G401 (cell line): ENCODE data around the gene HAUS1. TPM values are rescaled to one million over a fixed set of nuclear protein-coding genes. Genes with fewer than 3 reads are reported as not detected.
A peak's percentile ranks its signal among the peaks of the same experiment; 100 is the strongest.

Experiments used
- DNase-seq: peaks from one replicate; pipeline ENCODE4 v3.0.0-alpha.2; 2015; ENCODE audit warnings: low spot score
- in situ Hi-C: cut with HindIII; loops from 2 replicates; pipeline ENCODE4 v1.10.0; 2016; ENCODE audit warnings: low sequenced_read_pairs, mixed read lengths
- total RNA-seq: library from RNA; depleted of rRNA; stranded (reverse); fragments of >200 nt; shearing (Covaris generic); gene quantifications from 2 replicates; pipeline ENCODE4 v1.2.3, GENCODE V29; 2014; rRNA removed

The HAUS1 gene
- total RNA-seq = 237 and 250 TPM in 2 replicates

- in situ Hi-C loops = no loop called here
- peak; percentile 95 for DNase-seq
These were observed at the start of gene HAUS1 for GRCh38 chr18:46104128-46104911. Gene HAUS1, plus strand, starts transcription at chr18:46104385. Its CDS starts 27 bp downstream, at chr18:46104412.

- DNase-seq = no peak
- in situ Hi-C loops = no loop called here
These were observed 49.0 kb upstream of the HAUS1 start for GRCh38 chr18:46054956-46055837.

DNA sequence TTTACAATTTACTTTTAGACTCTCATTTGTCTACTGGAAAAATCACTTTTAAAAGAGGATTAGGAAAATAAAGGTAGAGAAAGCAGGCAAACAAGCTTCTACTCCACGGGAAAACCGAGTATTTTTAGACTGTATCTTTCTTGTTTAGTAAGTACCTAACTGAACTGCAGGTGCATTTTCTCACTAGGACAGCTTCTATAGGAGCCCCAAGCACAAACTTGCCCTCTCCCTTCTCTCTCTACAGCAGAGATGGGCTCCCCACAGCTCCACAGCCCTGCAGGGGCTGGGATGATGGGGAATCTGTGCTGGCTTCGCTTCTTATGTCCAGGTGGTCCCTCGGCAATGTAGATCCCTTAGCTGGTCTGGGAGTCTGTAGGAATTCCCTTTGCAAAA lies 48.4 kb upstream of the HAUS1 start:
- DNase-seq = no peak
- in situ Hi-C loops = no loop called here

GRCh38 chr18:46060359-46060841 lies 43.8 kb upstream of the HAUS1 start:
- in situ Hi-C loops = no loop called here
- DNase-seq = no peak

DNA sequence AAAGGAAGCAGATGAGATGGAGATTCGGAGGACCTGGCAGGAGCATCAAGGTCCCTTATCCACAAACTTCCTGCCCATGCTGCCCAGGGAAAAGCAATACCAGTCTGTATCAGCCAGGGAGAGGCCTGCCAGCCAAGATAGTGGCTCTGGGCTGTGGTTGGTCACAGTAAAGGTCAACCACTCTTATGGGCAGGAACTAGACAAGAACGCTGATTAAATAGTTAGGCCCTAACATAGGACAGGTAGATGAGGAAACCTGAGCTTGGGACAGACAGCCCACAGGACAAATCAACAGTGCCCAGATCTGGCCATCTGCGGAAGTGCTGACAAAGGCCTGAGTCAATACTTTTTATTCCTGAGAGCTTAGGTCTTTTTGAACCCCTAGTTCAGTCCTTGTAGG lies 42.8 kb upstream of the HAUS1 start:
- in situ Hi-C loops = no loop called here
- no peak for DNase-seq

DNA sequence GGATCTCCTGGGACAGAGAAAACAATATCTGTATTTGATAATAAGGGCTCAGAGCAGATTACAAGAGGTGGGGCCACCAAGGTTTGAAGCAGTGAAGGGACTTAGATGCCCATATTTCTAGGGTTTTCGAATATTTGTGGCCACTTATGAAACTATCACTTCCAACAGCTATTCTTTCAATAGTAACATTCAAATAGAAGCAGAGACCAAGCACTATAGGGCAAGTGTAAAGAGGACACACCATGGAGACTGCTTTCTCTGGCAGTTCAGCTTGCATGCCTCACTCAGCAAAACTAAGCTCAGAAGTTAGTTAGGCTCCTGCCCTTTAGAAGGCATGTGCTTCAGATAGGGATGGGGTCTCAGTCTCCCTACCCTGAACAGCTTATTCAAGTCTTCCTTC lies 42.4 kb upstream of the HAUS1 start:
- in situ Hi-C loops = no loop called here
- no peak for DNase-seq

GRCh38 chr18:46062781-46063180 lies 41.4 kb upstream of the HAUS1 start:
- in situ Hi-C loops = no loop called here
- no peak for DNase-seq

DNA sequence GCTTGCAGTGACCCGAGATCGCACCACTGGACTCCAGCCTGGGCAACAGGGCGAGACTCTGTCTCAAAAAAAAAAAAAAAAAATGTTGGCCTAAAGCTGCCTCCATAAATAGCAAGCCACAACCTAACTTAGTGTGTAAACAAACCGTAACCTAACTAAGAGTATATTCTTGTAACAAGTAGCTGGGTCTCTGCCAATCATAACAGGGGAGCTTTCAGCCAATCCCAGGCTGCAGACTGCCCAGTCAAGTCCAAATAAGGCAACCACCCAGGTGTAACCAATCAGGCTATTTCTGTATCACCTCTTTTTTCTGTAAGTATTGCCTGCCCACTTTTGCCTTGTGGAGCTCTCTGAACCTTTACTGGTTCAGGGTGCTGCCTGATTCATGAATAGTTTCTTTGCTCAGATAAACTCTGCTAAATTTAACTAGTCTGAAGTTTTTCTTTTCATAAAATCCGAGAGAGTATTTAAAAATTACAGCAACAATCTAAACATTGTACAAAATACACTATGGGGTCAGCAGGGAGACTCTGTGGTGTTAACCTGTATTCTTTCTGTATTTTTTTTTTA lies 36.7 kb upstream of the HAUS1 start:
- in situ Hi-C loops = no loop called here
- DNase-seq = no peak

DNA sequence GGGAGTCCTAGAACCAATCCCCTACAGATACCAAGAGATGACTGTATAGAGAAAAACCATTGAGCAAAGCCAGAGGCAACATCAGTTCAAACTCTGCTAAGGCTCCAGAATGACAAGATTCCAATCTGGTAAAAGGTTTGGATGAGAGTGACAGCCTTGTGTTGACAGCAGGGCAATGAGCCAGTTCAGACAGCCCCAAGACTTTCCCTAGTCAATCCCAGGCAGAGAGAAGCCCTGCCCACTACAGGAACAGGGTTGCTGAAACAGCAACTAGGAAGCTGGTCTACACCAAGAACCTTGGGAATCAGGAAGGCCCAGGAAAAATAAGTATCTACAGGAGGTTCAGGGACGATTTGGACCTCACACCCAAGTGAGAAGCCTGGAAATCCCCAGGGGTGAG lies 35.4 kb upstream of the HAUS1 start:
- in situ Hi-C loops = no loop called here
- no peak for DNase-seq

- no peak for DNase-seq
- in situ Hi-C loops = no loop called here
These were observed 34.7 kb upstream of the HAUS1 start for GRCh38 chr18:46069524-46069923.

DNA sequence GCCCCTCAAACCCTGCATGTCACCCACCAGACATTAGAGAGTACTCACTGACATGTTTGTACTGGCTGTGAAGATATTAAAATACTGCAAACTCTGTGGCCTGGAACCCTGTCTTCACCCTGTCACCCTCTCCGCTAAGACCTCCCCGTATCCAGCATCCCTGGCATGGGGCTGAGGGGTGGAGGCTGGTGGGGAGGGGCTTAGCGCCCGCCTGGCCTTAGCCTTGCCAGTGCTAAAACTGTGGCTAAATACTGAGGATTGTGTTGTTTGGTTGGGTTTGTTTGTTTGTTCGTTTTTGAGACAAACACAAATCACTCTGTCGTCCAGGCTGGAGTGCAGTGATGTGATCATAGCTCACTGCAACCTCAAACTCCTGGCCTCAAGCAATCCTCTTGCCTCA lies 34.0 kb upstream of the HAUS1 start:
- in situ Hi-C loops = no loop called here
- DNase-seq = no peak

GRCh38 chr18:46070815-46071652 lies 33.2 kb upstream of the HAUS1 start:
- in situ Hi-C loops = no loop called here
- DNase-seq = no peak

DNA sequence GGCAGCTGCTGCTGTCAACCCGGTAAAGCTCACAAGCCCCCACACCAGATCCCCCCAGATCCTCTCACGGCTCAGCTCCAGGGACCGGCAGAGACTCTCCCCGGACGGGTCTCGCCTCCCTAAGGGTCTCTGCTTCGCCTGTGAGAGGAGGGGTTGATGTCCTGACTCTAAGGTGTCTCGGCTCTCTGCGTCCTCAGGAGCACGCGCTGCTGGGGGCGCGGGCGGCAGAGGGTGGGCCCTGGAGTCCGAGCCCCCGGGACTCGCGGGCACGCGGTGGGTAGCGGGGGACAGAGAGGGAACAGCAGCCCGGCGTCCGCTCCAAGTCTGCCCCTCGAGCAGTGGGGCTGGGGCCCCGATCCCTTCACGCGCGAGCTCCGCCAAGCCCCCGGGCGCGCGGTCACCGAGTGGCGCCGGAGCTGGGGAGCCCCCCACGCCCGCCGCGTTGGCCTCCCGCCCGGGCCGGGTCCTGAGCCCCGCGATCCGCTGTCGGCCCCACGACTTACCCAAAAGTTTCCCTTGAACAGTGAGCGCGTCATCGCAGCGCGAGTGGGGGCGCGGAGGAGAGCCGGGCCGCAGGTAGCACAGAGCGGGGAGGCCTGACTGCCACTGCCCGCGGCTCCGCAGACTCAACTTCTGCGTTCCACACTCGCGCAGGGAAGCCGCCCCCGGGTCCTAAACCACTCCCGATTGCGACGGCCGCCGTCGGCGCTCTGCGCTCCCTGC lies 32.4 kb upstream of the HAUS1 start, which contains the start of gene PSTPIP2:
PSTPIP2 (minus strand) TSS at position 608 of the 723 bp plus-strand sequence; CDS start at position 536, 72 bp downstream.
- peak; percentile 35 for DNase-seq
- in situ Hi-C loops = no loop called here

DNA sequence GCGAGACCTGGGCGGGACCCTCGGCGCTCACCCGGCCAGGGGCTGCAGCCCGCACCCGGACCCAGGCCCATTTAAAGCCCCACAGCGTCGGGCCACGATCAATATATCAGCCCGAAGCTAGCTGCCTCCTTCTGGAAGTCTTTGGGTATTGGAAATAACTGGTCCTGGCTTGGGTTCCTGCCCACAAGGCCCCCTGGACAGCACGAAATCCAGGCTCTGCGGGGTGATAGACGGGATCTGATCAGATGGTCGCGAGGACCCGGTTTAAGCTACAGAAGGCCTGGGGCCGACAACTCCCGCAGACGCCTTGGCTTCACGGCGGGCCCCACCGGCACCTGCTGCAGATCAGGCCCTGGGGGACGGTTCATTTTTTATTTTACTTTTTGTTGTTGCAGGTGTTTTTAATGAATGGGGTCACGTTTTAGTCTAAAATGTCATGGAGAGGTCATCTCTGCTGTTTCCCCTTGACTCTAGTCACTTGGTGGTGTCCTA lies 31.8 kb upstream of the HAUS1 start:
- in situ Hi-C loops = no loop called here
- DNase-seq = no peak

- in situ Hi-C loops = no loop called here
- DNase-seq = no peak
These were observed 31.2 kb upstream of the HAUS1 start for GRCh38 chr18:46072959-46073358.

DNA sequence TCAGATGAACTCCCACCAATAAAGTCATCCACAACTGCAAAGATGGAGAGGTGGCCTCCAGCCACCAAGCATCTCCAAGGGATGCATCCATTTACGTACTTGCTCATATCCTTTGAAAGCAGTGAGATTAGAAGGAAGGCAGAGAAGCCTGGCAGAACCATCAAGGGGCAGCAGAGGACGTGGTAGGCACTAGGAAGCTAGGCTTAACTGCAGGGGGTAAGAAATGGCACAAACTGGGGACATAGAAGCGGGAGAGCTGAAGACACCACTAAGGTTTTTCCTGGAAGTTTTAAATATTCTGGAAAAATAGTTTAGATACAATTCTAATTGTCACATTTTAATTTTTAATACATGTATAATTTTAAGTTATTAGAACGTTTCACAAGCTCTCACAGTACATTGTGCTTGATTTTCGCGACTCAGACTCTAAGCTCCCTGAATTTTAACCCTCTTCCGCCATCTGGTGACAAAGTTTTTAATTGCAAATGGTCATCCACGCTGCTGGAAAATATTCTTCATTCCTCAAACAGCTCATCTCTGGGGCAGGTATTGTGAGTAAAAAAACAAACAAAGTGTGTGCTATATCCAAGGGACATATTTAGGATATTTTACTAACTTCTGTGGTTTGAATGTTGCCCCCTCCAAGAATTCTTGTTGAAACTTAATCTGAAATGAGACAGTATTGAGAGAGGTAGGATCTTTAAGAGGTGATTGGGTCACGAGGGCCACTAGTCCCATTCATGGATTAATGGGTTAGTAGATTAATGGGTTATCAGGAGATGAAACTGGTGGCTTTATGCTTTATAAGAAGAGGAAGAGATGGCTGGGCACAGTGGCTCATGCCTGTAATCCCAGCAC lies 30.5 kb upstream of the HAUS1 start:
- peak; percentile 81 for DNase-seq
- in situ Hi-C loops = no loop called here

GRCh38 chr18:46079336-46079735 lies 24.8 kb upstream of the HAUS1 start:
- in situ Hi-C loops = no loop called here
- no peak for DNase-seq
